GM19193 (cell line): ENCODE data around the gene GPR22.

Source experiments
- POLR2A ChIP-seq: IDR thresholded peaks from 4 replicates; pipeline ENCODE4 v1.6.1; 2011; ENCODE audit not compliant: insufficient read depth, insufficient read length; ENCODE audit errors: extremely low read depth

Gene GPR22

DNA sequence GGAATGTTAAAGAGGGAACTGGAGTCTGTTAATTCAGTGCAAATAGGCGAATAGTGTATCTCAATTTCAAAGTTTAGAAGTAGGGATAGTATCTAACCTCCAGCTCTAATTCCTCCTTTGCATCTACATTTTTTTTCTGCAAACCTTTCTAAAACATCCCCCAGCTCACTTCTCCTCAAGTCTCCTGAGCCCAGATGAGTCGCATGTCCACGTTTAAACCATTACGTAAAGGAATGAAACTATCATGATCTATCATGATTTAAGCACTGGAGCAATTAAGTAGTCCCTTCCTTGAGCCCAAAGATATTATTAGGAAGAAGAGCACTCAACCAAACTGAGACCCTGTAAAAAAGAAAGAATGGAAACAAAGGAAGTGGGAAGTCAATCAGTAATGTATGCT is 29.9 kb downstream of the GPR22 start:
- no peak for TF ChIP-seq POLR2A

- no peak for TF ChIP-seq POLR2A
These were observed 31.7 kb downstream of the GPR22 start for GRCh38 chr7:107501593-107501992.

DNA sequence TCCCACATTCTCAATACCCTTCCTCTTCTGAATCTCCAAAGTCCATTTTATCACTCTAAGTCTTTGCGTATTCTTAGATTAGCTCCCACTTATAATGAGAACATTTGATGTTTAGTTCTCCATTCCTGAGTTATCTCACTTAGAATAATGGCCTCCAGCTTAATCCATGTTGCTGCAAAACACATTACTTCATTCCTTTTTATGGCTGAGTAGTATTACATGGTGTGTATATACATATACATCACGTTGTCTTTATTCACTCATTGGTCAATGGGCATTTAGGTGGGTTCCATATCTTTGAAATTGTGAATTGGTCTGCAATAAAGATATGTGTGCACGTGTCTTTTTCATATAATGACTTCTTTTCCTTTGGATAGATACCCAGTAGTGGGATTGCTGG is 32.3 kb downstream of the GPR22 start:
- no peak for TF ChIP-seq POLR2A

GRCh38 chr7:107502797-107503196 is 32.9 kb downstream of the GPR22 start:
- no peak for TF ChIP-seq POLR2A

DNA sequence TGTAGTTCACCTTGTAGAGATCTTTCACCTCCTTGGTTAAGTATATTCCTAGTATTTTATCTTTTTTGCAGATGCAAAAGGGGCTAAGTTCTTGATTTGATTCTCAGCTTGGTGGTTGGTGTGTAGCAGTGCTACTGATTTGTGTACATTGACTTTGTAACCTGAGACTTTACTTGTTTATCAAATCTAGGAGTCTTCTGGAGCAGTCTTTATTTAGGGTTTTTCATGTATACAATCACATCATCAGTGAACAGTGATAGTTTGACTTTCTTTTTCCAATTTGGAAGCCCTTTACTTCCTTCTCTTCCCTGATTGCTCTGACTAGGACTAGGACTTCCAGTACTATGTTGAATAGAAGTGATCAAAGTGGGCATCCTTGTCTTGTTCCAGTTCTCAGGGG is 33.8 kb downstream of the GPR22 start:
- TF ChIP-seq POLR2A = no peak

GRCh38 chr7:107505362-107505761 is 35.5 kb downstream of the GPR22 start:
- no peak for TF ChIP-seq POLR2A

- TF ChIP-seq POLR2A = no peak
These were observed 36.3 kb downstream of the GPR22 start for GRCh38 chr7:107505997-107506673.

GRCh38 chr7:107506674-107507339 is 37.0 kb downstream of the GPR22 start:
- no peak for TF ChIP-seq POLR2A
